GM06990 (cell line): Measurements from ENCODE around the gene SH2D4B.

Experiments used
- DNase-seq: peaks from one replicate; pipeline ENCODE4 v3.0.0-alpha.2; 2011; ENCODE audit not compliant: insufficient read length; ENCODE audit errors: extremely low read depth
- H3K27me3 ChIP-seq: replicated peaks from 2 replicates; pipeline ENCODE4 v1.6.0; 2011; ENCODE audit warnings: low read length; ENCODE audit not compliant: control insufficient read depth, insufficient read depth
- H3K36me3 ChIP-seq: 2 replicates; pipeline ENCODE4 v1.5.1; 2011; ENCODE audit warnings: low read length; ENCODE audit not compliant: control insufficient read depth, insufficient read depth
- H3K4me3 ChIP-seq: replicated peaks from 2 replicates; pipeline ENCODE4 v1.5.1; 2011; ENCODE audit warnings: low read depth, mild to moderate bottlenecking, control low read depth, low read length
- TF ChIP-seq, protein P1 (sequence below): IDR thresholded peaks from 2 replicates; pipeline ENCODE4 v1.5.1; 2011; ENCODE audit warnings: low read length, control low read depth, mild to moderate bottlenecking, inconsistent platforms; ENCODE audit not compliant: insufficient read depth, poor library complexity, severe bottlenecking

SH2D4B gene

DNA sequence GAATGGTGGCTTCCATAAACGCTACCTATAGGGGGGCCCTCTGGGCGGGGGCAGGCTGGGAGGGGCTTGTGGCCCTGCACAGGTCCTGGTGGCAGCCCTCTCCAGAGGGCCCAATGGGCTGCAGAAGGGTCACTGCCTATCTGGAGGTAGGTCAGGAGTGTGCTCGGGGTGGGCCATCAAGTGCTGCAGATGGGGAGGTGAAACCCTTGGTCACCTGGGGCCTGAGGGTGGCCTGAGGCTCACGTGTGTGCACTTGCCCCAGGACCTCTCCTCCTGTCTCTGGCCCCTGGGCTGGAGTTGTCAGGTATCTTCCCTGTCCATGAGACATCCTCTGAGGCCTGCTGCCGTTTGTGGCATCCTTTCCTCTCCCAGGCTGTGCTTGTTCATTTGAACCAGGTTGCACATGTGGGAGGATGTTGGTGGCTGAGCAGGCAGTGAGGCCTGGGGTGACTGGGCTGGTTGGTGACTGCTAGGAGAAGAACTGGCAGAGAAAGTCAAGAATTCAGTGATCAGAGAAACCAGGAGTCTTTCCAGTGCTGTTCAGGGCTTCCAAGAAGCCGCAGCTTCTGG, 21.1 kb upstream of the SH2D4B start:
- TF ChIP-seq, protein P1, sequence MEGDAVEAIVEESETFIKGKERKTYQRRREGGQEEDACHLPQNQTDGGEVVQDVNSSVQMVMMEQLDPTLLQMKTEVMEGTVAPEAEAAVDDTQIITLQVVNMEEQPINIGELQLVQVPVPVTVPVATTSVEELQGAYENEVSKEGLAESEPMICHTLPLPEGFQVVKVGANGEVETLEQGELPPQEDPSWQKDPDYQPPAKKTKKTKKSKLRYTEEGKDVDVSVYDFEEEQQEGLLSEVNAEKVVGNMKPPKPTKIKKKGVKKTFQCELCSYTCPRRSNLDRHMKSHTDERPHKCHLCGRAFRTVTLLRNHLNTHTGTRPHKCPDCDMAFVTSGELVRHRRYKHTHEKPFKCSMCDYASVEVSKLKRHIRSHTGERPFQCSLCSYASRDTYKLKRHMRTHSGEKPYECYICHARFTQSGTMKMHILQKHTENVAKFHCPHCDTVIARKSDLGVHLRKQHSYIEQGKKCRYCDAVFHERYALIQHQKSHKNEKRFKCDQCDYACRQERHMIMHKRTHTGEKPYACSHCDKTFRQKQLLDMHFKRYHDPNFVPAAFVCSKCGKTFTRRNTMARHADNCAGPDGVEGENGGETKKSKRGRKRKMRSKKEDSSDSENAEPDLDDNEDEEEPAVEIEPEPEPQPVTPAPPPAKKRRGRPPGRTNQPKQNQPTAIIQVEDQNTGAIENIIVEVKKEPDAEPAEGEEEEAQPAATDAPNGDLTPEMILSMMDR, result no peak
- DNase-seq, result no peak
- Histone ChIP-seq H3K36me3 (peaks cover 35% of the 10 kb centered on the region), H3K27me3 (no peaks in the 10 kb centered on the region), H3K4me3 (no peak overlapping the region)

DNA sequence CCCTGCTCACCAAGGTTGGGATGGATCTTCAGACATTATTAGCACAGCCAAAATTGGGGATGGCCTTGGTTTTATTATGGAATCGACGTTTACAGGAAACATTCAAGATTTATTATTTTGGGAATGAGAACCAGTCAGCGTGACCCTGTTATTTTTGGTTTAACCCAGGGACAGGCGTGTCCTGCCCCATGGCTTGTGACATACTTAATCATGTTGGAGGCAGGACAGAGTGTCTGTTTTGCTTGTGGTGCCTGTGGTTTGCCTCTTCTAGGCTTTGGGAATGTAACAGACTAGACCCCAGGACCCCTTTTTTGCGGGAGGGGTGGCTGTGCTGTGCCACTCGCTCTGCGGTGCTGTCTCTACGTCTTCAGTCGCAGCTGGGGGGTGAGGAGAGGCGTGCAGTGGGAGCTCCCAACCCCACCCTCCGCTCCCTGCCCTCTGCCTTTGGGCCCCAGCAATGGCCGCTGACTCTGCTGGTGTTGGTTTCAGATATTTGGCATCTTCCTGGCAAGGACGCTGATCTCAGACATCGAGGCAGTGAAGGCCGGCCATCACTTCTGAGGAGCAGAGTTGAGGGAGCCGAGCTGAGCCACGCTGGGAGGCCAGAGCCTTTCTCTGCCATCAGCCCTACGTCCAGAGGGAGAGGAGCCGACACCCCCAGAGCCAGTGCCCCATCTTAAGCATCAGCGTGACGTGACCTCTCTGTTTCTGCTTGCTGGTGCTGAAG, 20.1 kb upstream of the SH2D4B start:
- TF ChIP-seq, protein P1, result no peak
- H3K36me3 ChIP-seq, result peaks cover 32% of the 10 kb centered on the region
- no peaks in the 10 kb centered on the region for H3K27me3 ChIP-seq
- DNase-seq, result no peak
- no peak overlapping the region for H3K4me3 ChIP-seq

DNA sequence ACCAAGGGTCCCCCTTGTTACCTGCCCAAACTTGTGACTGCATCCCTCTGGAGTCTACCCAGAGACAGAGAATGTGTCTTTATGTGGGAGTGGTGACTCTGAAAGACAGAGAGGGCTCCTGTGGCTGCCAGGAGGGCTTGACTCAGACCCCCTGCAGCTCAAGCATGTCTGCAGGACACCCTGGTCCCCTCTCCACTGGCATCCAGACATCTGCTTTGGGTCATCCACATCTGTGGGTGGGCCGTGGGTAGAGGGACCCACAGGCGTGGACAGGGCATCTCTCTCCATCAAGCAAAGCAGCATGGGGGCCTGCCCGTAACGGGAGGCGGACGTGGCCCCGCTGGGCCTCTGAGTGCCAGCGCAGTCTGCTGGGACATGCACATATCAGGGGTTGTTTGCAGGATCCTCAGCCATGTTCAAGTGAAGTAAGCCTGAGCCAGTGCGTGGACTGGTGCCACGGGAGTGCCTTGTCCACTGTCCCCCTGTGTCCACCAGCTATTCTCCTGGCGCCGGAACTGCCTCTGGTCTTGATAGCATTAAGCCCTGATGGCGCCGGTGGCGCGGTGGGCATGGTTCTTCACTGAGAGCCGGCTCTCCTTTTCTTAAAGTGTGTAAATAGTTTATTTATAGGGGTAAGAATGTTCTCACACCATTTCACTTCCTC, 19.4 kb upstream of the SH2D4B start:
- Histone ChIP-seq H3K4me3 (no peak overlapping the region), H3K36me3 (peaks cover 28% of the 10 kb centered on the region), H3K27me3 (no peaks in the 10 kb centered on the region)
- TF ChIP-seq, protein P1, result no peak
- DNase-seq, result no peak

DNA sequence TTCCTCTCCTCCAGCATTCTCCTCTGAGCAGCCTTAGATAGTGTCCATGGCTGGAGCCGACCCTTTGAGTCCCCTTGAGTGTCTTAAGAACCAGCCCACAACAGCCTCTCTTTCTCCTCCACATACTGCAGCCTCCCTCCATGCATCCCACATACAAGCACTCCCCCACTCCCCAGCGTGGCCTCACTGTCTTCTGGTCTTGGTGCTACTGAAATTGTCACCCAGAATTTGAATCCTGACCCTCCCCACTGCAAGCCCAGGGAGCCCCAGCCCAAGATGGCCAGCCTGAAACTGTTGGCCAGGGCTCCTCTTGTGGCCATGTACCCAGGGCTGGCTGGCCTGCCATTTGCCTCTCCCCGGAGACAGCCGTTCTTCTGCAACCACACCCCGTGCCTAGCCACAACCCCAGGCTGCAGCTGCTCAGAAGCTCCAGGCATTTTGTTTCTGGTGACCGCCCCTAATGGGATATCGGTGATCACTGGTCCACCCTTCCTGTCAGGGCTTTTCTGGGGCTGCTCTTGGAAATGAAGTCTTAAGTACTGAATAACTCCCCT, 18.8 kb upstream of the SH2D4B start:
- H3K36me3 ChIP-seq, result peaks cover 28% of the 10 kb centered on the region
- TF ChIP-seq, protein P1, result no peak
- H3K27me3 ChIP-seq, result no peaks in the 10 kb centered on the region
- DNase-seq, result no peak
- H3K4me3 ChIP-seq, result no peak overlapping the region

GRCh38 chr10:80519936-80520650, 17.6 kb upstream of the SH2D4B start:
- H3K36me3 ChIP-seq, result peaks cover 21% of the 10 kb centered on the region
- TF ChIP-seq, protein P1, result no peak
- no peak for DNase-seq
- H3K4me3 ChIP-seq, result no peak overlapping the region
- no peaks in the 10 kb centered on the region for H3K27me3 ChIP-seq
